GM18868 (cell line): ENCODE results near the gene SCARB2.
A peak's percentile ranks its signal among the peaks of the same experiment; 100 is the strongest.

Experiments used
- ATAC-seq: cut with Tn5 transposase; IDR thresholded peaks from one replicate; pipeline ENCODE4 v1.9.1; 2021; ENCODE audit warnings: mild to moderate bottlenecking, moderate library complexity; ENCODE audit not compliant: unreplicated experiment

SCARB2 gene

GRCh38 chr4:76200771-76201231, 12.8 kb downstream of the SCARB2 start:
- ATAC-seq = no peak

GRCh38 chr4:76199664-76200211, 13.9 kb downstream of the SCARB2 start:
- ATAC-seq = peak; percentile 84

DNA sequence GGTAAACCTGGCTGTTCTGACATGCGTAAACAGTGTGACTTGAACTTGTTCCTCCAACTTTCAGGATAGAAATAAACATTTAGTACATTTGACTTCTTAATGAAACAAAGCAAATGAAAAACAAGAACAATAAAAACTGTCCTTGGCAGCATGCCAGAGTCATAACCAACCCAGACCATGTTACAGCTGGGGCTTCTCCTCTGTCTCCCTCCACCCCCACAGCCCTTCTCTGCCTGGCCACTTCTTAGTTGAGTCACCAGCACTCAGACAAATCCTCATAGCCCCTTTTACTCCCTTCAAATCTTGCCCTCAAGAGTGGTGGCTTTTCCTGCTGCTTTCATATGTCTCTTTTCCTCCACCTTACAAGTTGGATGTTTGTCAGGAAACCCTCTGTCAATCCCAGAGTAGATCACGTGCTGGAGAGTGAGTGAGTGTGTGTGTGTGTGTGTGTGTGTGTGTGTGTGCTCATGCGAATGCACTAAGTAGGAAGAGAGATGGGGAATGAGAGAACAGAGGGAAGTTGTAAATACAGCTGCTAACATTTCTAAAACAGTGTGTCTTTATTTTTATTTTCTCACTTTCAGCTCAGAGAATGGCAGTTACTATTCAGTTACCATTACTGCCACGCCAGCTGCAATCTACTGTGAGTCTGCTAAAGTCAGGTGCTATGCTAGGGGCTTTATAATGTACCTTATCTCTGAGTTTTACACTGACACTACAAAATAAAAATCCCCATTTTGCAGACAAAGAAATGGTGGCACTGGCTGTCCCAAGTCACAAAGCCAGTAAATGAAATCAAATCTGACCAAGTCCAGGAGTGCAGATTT, 15.0 kb downstream of the SCARB2 start:
- ATAC-seq = peak; percentile 50

DNA sequence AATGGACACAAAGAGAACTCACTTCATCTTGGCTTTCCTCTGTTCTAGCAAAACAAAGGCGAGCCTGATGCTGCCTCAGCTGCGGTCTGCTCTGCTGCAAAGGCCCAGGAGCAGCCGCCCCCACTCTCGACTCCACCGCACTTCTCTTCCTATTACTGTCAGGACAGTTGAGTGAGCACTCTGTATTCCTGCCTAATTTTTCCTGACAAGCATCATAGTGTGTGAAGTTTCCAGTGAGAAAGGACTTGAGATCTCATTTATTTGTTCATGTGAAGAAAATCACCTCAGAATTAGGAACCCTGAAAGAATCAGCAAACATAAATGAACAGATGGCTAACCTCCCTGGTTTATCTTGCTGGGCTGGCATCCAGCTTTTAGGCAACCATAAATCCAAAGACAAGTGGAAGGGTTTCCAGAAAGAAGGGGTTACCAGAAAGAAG, 15.6 kb downstream of the SCARB2 start:
- ATAC-seq = peak; percentile 16

- ATAC-seq = no peak
Measured at GRCh38 chr4:76197031-76197743, 16.4 kb downstream of the SCARB2 start.

DNA sequence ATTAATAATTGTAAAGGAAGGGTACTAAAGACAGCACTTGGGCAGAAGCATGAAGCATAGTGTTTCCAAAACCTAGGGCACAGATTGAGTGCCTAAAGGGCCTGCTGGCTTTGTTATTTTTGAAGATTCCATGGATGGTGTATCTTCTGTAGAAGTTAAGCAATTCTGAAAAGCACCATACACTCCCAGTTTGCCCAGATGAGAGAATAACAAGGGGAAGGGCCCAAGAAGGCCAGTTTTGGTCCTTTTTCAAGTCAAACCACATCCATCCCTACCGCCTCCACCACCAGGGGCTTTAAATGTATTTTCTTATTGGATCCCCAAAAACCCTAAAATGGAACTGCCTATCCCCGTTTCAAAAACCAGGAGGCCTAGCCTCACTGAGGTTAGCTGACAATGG, 17.2 kb downstream of the SCARB2 start:
- no peak for ATAC-seq

GRCh38 chr4:76195326-76195725, 18.3 kb downstream of the SCARB2 start:
- no peak for ATAC-seq

DNA sequence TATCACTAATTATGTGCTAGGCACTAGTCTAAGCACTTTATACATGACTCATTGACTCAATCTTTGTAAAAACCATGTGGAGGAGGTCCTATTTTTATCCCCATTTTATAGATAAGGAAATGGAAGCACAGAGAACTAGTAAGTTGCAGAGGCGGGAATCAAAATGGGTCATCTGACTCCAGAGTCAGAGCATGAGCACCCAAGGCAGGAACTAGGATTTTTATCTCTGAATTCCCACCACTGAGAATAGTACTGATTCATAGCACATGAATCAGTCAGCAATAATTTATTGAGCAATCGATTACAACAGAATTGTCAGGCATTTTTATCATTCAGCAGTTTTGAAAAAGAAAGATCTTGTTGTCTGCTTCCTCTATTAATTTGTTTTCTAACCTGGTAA, 19.3 kb downstream of the SCARB2 start:
- no peak for ATAC-seq

- no peak for ATAC-seq
Measured at GRCh38 chr4:76192236-76192635, 21.4 kb downstream of the SCARB2 start.

DNA sequence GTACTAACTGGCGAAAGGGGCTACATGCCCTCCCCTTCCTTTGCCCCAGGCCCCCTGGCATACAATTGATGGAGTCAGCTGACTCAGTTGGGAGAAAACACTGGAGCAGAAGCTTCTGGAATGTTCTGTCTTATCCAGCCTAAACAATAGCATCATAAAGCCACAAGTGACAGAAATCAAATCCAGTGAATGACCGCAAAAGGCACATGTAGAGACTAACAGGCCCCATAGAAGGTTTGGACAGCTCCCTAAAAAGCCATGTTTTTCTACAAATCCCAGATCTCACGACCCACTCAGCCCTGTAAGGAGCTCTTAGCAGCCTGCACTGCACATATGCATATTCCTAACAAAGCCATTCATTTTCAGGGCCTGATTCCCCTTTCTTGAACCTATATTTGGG, 25.1 kb downstream of the SCARB2 start:
- no peak for ATAC-seq

DNA sequence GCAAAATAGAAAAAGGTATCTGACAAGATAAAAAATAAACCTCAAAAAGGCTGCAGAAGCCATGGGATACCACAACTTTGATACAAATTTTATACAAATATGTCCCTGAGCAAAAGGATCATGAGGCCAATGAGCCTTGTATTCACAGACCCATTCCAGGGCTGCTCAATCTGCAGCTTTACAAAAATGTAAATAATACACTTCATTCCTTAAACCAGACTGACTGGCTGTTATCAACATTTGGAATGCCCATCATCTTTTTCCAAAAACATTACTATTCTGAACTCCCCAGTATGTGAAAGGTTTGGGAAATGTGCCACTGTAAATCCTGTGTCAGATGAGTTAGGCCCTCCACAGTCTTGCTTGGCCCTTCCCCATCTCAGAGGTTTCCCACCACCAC, 25.5 kb downstream of the SCARB2 start:
- no peak for ATAC-seq

DNA sequence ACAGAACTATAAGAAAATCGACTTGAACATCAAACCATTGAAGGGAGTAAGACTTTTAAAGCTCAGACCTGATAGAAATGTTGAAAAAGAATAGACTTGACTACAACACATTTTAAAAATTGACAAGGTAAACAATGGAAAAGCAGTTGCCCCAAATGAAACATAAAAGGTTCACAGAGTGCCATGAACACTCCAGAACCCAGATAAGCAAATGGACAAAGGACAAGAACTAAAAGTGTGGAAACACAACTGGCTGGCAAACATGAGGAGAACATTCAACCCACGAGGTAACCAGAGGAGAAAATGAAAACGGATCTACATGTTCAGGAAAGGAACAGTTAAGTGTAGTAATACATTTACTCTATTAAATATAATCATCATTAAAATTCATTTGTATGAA, 26.5 kb downstream of the SCARB2 start:
- ATAC-seq = no peak

- no peak for ATAC-seq
Measured at GRCh38 chr4:76182463-76182862, 31.2 kb downstream of the SCARB2 start.

GRCh38 chr4:76179398-76180318, 34.0 kb downstream of the SCARB2 start:
- ATAC-seq = peak; percentile 90

- no peak for ATAC-seq
Measured at GRCh38 chr4:76178296-76178695, 35.3 kb downstream of the SCARB2 start.

DNA sequence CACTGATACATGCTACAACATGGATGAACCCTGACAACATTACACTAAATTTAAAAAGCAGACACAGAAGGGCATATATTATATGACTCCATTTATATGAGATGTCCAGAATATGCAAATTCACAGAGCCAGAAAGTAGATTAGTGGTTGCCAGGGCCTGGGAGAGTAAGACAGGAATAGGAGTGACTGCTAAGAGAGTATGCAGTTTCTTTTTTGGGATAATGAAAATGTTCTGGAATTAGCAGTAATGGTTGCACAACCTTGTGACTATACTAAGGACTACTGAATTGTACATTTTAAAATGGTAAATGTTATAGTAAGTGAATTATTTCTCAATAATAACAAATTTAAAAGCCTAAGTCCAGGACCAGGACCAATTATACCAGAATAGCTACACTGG, 35.9 kb downstream of the SCARB2 start:
- no peak for ATAC-seq

GRCh38 chr4:76175336-76175735, 38.3 kb downstream of the SCARB2 start:
- no peak for ATAC-seq

GRCh38 chr4:76174216-76174615, 39.4 kb downstream of the SCARB2 start:
- ATAC-seq = no peak

- ATAC-seq = no peak
Measured at GRCh38 chr4:76168688-76169087, 44.9 kb downstream of the SCARB2 start.

DNA sequence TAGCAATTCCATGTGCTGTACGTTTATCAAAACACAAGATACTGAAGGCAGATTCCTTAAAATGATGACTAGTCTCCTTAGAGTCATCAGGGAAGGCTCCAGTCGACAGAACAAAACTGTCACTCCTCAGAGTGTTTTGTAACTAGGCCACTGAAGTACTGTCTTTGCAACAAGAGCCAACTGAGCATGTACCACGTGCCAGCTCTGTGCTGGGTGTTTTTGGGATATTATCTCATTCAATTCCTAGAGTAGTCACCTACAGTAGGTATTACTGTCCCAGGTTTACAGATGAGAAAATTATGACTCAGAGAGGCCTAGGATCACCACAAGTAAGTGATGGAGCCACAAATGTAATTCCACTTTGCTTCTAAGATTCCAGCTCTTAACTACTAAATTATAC, 47.1 kb downstream of the SCARB2 start:
- ATAC-seq = no peak

DNA sequence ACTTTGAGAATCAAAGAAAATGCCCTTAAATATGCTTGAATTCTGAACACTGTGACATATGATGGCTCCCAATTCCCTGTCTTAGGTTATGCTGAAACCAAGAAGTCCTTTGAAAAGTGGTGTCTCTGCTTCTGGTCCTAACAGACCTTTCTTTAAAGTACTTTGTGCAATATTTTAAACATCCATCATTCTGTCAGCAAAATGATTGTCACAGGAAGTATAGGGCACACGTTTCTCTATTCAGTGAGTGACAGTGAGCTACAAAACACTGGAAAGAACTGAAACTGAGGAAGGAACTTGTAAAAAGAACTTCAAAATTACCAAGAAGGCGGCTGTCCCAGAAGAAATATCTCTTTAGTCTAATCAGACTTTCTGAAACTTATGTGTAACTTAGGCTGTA, 53.3 kb downstream of the SCARB2 start:
- ATAC-seq = no peak
